ENCODE measurements around the gene IMPG1. TPM values are rescaled to one million over a fixed set of nuclear protein-coding genes. Genes with fewer than 3 reads are reported as not detected.

IMPG1 gene, protein sequence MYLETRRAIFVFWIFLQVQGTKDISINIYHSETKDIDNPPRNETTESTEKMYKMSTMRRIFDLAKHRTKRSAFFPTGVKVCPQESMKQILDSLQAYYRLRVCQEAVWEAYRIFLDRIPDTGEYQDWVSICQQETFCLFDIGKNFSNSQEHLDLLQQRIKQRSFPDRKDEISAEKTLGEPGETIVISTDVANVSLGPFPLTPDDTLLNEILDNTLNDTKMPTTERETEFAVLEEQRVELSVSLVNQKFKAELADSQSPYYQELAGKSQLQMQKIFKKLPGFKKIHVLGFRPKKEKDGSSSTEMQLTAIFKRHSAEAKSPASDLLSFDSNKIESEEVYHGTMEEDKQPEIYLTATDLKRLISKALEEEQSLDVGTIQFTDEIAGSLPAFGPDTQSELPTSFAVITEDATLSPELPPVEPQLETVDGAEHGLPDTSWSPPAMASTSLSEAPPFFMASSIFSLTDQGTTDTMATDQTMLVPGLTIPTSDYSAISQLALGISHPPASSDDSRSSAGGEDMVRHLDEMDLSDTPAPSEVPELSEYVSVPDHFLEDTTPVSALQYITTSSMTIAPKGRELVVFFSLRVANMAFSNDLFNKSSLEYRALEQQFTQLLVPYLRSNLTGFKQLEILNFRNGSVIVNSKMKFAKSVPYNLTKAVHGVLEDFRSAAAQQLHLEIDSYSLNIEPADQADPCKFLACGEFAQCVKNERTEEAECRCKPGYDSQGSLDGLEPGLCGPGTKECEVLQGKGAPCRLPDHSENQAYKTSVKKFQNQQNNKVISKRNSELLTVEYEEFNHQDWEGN
- total RNA-seq (2014; rRNA removed; shearing (Covaris generic)) = not detected in 2 replicates

- DNase-seq (ENCODE audit: low read depth) = no peak
These were observed at the start of gene IMPG1 for GRCh38 chr6:76072562-76072961. IMPG1 (minus strand) TSS chr6:76072662; CDS start chr6:76072488, 174 bp downstream.

DNA sequence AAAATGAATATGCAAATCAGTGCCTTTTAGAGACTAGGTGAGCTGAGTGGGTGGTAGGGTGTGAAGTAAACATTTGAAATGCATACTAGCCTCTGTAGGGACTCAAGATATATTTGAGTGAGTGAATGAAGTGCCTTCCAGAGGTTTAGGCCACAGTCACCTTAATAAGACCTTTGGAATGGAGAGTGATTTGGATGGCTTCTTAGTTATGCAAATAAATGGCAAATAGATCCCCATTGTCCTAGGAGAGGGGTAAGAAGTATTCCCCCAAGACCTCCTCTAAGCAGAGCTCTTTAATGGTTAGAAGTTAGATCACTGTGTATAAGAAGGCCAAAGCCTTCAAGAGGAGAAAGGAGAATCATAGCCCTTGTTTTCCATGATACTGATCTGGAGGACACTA is 47.8 kb upstream of the IMPG1 start:
- no peak for DNase-seq (ENCODE audit: low read depth)

GRCh38 chr6:76073281-76073680 is 819 bp upstream of the IMPG1 start:
- no peak for DNase-seq (ENCODE audit: low read depth)

- DNase-seq (ENCODE audit: low read depth) = no peak
These were observed 15.0 kb downstream of the IMPG1 start for GRCh38 chr6:76057469-76057868.

GRCh38 chr6:76052314-76052713 is 20.1 kb downstream of the IMPG1 start:
- no peak for DNase-seq (ENCODE audit: low read depth)

DNA sequence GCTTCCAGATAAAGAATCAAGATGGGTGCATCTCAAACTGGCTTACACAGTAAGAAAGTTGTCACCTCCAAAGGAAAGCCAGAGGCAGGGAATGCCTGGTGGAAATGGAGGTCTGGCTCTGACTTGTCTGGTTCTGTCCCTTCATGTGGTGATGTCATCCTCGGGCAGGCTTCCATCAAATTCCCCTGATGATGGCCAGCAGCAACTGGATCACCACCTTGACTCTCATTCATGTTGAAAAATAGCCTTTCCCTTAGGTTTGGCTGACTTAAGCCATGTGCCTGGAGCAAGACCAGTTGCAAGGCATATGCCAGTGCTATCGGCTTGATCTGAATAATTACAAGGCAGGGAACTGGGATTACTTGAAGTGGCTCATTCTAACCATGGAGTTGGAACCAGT is 28.8 kb downstream of the IMPG1 start:
- peak; percentile 12 for DNase-seq (ENCODE audit: low read depth)

- no peak for DNase-seq (ENCODE audit: low read depth)
These were observed 36.7 kb downstream of the IMPG1 start for GRCh38 chr6:76035713-76036112.

DNA sequence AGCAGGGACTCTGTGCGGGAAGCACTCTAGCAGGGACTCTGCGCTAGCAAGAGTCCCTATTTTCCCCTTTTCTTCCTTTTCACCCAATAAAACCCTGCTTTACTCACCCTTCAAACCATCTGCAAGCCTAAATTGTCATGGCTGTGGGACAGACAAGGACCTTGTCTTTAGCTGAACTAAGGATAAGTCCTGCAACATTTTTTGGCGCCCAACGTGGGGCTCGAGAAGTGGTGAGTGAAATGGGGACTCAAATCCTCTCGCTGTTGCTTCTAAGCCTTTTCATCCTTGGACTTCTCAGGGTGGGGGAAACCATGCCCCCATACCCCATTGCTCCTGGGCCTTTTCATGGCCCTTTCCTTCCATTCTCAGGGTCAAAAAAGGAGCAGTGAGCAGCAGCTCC is 46.4 kb downstream of the IMPG1 start:
- DNase-seq (ENCODE audit: low read depth) = peak; percentile 1

DNA sequence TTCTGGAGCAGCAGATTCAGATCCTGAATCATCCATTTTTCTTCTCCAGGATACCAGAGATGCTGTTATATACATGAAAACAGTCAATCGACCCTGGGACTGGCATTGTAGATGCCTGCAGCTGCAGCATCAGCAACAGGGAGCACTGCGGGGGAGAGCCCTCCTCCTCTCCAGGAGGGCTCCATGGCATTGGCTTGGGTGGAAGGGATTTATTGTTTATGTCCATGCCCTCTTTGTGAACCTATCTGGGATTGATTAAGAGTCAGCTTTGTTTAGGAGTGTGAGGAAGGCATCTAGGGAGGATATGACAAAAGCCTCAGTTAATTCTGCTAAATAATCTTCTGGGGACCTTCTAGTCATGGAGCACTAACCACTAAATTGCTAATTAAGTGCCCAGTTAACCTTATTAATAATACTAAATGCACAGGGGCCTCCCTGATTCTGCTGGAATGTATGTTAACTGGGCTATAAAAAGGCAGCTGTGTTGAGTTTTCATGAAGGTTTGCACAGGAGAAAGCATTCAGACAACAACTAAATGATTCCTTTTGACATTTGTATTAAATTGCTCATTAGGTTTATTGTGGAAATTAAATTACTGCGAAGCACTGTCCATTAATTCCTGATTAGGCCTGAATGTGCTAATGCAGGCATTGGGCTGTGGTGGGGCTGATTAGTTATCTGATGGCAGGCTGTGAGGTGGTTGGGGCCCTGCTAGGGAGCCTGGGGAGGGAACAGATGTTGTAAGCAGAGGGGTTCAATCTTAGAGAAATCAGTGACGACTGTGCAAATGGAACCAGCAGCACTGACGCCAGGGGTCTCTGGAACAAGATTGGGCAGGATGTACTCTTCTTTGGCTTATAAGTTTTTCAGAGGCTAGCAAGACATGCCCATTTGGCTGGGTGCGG is 57.6 kb downstream of the IMPG1 start:
- DNase-seq (ENCODE audit: low read depth) = no peak

- DNase-seq (ENCODE audit: low read depth) = no peak
These were observed 68.3 kb downstream of the IMPG1 start for GRCh38 chr6:76004202-76004601.

DNA sequence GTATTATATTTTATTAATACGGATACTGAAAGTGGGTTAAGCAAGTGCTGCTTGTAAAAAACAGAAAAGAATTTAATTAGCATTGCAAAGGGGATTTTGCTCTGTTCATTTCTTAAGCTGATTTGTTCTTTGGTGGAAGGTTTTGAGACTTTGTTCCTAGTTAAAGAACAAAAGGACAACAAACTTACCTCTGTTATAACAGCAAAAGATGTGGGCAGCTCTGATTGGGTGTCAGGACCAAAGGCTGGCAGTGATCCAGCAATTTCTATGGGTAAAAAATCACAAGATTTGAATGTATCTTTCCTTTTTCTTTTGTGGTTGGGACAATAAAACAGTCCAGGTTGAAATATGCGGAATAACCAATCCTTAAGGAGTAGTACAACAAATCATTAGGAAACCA is 68.8 kb downstream of the IMPG1 start:
- no peak for DNase-seq (ENCODE audit: low read depth)

DNA sequence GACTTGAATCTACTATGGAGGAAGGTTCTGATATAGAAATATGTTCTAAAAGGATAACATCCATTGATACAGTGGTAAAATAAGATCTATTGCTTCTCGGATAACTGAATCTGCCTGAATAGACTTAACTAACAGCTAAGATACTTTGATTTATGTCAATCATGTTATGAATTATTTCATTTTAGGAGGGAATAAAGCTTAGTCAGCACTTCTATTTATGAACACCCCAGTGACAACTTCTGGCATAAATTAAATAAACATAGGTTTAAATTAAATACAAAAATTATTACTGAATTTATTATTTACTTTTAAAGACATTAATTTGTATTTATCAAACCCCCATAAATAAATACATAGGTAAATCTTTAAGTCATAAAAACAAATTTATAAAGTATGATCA is 69.3 kb downstream of the IMPG1 start:
- no peak for DNase-seq (ENCODE audit: low read depth)

DNA sequence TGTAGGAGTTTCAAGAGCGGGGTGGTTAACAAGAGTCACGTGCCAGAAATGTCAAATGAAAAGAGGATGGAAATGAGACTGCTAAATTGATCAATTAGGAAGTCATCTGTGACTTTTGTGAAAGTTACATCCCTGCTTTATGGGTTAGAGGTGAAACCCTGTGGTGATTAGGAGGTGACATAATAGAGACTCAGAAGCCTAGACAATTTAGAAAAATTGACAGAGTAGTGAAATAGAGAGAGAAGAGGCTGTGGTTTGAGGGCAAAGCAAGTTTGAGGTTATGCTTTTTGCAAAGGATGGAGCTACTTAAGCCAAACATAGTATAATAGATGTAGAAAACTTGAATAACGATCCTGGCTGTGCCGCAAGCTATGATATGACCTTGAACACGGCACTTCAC is 71.8 kb downstream of the IMPG1 start:
- DNase-seq (ENCODE audit: low read depth) = no peak

DNA sequence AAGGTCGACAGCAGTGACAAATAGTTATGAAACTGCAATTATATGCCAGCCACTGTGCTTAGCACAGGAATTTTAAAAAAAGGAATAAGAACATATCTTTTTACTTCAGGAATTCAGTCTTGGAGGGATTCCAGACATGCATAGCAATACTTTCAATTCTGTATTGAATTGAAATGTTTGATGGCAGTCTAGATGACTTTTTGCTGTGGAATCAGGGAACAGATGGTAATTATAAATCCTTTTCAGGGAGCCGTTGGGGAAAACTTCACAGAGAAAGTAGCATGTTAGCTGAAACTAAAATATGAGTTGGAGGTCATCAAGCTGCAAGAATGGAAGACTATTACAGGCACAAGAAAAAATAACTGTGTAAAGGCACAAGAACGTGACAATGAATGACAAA is 74.8 kb downstream of the IMPG1 start:
- DNase-seq (ENCODE audit: low read depth) = no peak

- no peak for DNase-seq (ENCODE audit: low read depth)
These were observed 79.0 kb downstream of the IMPG1 start for GRCh38 chr6:75993236-75994162.

DNA sequence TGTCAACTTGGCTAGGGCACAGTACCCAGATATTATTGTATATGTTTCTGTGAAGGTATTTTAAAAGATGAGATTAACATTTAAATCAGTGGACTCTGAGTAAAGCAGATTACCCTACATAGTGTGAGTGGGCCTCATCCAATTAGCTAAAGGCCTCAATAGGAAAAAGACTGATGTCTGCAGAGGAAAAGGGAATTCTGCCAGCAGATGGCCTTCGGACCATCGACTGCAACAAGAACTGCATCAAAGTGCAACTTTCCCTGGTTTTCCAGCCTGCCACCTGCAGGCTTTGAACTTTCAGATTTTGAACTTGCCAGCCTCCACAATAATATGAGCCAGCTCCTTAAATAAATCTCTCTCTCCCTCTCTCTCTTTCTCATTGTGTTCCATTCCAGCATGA is 80.5 kb downstream of the IMPG1 start:
- no peak for DNase-seq (ENCODE audit: low read depth)

GRCh38 chr6:75986935-75987334 is 85.5 kb downstream of the IMPG1 start:
- no peak for DNase-seq (ENCODE audit: low read depth)

- DNase-seq (ENCODE audit: low read depth) = no peak
These were observed 96.6 kb downstream of the IMPG1 start for GRCh38 chr6:75975904-75976303.

DNA sequence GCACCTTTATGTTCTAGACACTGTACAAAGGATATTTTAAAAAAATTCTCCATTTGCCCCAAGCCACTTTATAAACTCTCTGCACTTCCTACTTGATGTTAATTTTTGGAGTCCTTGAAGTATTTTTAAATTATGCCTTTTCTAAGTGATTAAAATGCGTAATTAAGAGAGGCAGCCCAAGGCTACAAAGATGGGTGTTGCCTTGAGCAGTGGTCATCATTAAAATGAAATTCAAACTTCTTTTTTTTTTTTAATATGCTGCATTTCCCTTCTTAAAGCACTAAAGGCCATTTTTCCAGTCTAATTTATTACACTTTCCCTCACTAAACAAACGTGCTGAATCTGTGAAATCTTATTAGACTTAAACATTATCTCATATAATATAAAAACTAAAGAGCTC is 102.4 kb downstream of the IMPG1 start:
- DNase-seq (ENCODE audit: low read depth) = no peak

DNA sequence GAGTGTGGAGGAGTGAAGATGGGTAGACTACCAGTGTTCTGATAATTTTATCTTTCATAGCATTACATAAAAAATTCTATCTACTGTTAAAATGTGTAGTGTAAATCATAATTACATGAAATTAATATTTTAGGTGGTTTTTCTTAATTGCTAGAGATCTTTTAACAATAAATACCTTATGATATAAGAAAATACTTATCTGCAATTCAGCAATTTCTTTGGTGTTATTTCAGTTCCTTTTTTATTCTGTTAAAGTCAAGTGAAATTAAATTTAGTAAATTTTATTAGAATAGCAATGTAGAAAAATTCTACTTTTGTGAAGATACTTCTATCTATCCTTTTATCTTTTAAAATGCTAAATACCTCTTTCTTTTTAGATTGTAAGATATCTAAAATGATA is 104.3 kb downstream of the IMPG1 start:
- no peak for DNase-seq (ENCODE audit: low read depth)

GRCh38 chr6:75963569-75963968 is 108.9 kb downstream of the IMPG1 start:
- no peak for DNase-seq (ENCODE audit: low read depth)
